Peyer's patch (tissue), 4 donors: ENCODE results near the gene SH3BGRL3.

Experiments
- CTCF ChIP-seq, 6 experiments: fragments of 450-650 bp in 4 of 6; fragments of 200-600 bp in 2 of 6; sonication (generic) in 1 of 6; IDR thresholded peaks; one replicate each; pipeline ENCODE4 v1.5.1; 2017 to 2019; ENCODE audit warnings: antibody characterized with exemption in 6 of 6, mild to moderate bottlenecking in 3 of 6, moderate library complexity in 1 of 6
- POLR2A ChIP-seq, 2 donors: fragments of 450-650 bp; IDR thresholded peaks; one replicate each; pipeline ENCODE4 v1.5.1; 2017; ENCODE audit warnings: antibody characterized with exemption in 2 of 2, mild to moderate bottlenecking in 2 of 2, moderate library complexity in 2 of 2

DNA sequence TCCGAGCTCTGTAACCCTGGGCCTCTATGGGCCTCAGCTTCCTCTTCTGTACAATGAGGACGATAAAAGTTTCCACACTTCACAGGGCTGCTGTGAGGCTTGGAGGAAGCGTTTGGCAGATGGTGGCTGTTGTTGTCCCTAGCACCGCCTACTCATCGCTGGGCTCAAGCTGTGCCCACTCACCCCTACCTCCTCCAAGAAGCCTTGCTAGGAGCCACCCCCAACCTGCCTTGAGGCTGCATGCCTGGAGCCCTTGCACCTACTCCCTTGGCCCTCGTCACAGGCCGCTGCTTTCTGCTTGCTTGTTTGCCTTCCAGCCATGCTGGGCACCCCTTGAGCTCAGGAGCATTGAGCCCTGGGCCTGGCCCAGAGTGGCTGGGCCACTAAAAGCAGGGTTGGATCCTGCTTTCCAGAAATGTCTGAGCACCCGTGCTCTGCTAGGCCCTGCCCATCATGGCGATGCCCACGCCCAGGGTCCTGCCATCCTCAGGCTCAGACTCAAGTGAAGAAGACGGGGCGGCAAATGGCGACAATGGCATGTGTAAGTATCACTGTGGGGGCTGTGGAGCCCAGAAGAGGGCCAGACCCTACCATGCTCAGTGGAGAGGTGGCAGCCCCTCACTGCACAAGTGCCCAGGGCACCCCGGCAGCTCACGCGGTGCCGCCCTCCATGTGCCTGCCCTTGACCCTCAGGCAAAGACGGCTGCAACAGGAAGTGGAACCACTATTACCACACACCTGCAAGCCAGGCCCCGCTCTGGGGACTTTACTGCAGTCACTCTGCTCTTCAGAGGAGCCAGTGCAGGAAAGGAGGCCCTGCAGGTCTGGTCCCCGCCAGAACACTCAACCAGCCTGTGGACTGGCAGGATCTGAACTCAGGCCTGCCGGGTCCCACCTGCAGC is 9.5 kb downstream of the SH3BGRL3 start:
- TF ChIP-seq CTCF (IDR thresholded peaks at IDR 0.05) (no peak), POLR2A (IDR thresholded peaks at IDR 0.05) (no peak)
